HUDEP-2 (cell line): ENCODE measurements around the gene CYP2D6.
"Not testable (repeated sequence)": the region's sequence is repeated elsewhere in the genome, so short reads cannot be mapped to it uniquely, and the experiment has no call there.

Source experiments
- DNase-seq, 76 experiments: peaks; one replicate each; lab custom pipeline; 2025; ENCODE audit not compliant: unreplicated experiment in 76 of 76; lab: John Stamatoyannopoulos, UW

Gene CYP2D6

DNA sequence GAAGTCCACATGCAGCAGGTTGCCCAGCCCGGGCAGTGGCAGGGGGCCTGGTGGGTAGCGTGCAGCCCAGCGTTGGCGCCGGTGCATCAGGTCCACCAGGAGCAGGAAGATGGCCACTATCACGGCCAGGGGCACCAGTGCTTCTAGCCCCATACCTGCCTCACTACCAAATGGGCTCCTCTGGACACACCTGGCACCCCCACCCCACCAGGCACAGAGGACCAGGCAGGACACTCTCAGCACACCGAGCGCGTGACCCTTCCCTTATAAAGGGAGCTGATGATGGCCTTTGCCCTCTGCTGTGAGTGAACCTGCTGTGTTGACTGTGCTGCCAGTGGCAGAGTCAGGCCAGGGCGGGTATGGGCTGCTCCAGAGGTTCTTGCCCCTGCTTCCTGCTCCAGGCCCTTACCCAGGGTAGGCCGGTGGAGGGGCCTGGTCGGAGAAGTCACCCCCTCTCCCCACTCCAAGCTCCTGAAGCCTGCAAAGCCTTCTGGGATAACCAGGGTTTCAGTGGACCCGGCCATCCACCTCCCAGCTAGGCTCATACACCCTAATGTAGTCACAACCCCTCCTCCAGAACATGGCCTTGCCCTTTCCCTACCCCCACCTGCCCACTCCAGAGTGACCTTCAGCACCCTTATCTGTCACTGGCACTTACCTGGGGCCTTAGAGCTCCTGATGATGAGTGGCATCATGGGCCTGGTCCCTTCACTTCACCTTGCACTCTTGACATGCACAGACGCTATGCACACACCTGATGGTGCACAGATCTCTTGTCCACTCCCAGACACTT is at the start of gene CYP2D6:
TSS of gene CYP2D6 (minus strand) at position 172 of the 793 bp plus-strand sequence. CDS start at position 153, 19 bp downstream.
- DNase-seq, result not testable (repeated sequence)

DNA sequence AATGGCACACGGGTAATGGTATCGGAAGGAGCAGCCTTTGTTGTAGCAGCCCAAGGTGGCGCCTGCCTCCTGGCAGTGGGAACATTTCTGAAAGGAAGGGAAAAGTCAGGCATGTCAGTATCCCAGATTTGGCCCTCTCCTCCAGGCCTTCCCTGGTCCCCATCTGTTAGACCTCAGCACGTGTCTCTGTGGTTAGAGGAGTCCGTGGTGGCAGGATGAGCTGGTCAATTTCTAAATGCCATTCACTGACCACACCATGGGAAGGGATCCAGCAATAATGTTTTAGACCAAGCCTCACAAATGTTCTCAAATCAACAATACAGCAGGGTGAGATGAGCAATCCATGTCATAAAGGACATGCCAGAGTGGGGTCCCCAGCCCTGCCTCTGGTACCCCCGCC is 49.0 kb upstream of the CYP2D6 start:
- DNase-seq, result no peak

DNA sequence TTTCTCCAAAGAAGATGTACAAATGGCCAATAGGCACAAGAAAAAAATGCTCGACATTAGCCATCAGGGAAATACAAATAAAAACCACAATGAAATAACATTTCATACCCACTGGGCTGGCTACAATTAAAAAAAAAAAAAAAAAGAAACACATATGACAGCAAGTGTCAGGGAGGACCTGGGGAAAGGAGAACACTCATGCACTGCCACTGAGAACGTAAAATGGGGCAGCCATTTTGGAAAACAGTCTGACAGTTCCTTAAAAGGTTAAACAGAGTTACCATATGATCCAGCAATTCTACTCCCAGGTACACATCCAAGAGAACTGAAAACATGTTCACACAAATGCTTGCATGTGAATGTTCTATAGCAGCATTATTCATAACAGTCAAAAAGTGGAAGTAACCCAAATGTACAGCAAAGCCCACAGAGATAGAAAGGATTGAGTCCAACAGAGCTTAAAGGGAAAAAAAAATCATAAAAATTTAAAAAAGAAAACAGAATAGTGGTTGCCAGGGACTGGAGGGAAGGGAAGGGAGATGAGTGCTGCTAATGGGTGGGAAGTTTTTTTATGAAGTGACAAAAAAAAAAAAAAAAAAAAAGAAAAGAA is 48.4 kb upstream of the CYP2D6 start:
- no peak for DNase-seq

DNA sequence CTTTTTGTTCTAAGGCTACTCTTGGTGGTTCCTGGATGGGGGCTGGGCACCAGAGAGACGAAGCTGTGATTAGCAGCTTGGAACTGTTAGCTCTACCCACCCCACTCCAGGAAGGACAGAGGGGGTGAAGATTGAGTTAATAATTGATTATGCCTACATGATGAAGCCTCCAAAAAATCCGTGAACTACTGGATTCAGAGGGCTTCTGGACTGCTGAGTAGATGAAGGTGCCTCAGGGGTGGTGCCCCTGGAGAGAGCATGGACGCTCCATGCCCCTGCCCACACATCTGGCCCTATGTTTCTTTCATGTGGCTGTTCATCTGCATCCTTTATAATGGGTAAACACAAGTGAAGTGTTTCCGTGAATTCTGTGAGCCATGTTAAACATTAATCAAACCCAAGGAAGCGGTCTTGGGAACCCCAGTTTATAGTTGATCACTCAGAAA is 47.3 kb upstream of the CYP2D6 start:
- DNase-seq, result no peak

DNA sequence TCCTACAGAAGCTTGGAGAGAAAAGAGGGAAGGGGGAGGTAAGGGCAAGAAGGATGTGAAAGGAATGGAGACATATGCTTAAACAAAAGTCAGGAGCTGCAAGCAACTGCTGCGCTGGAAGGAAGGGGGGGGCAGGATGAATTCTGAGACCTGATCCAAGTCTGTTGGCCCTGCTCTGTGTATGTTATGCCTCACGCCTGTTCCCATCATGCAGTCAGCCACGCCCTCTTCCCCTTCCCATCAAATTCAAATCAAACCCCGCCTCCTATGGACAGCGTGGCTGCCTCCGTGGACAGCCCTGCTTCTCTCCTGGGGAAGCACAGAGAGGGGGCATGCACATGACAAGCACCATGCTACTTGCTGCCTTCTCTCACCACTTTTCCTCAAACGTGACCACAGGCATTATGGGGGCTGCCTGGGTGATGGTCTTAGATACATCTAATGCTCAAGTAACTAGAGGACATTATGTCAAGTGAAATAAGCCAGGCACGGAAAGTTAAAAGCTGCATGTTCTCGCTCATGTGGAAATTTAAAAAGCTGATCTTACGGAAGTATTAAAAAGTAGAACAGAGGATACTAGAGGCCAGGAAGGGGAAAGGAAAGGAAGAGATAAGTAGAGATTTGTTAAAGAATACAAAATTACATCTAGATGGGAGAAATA is 45.8 kb upstream of the CYP2D6 start:
- DNase-seq, result no peak

DNA sequence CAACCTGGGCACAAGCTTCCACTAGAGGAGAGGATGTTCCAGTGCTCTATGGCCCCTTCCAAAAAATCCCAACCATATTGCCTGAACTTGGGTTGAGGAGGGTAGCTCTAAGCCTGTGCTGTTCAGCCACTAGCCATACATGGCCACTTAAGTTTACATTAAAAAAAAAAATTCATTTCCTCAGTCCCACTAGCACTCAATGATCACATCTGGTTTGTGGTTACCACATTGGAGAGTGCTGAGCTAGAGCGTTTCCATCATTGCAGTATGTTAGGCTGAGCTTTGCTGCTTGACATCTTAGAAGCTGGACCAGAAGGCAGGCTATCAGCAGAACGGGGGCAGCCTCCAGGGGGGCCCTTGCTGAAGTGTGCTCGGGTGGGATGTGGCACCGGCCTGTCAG is 43.5 kb upstream of the CYP2D6 start:
- DNase-seq, result no peak

DNA sequence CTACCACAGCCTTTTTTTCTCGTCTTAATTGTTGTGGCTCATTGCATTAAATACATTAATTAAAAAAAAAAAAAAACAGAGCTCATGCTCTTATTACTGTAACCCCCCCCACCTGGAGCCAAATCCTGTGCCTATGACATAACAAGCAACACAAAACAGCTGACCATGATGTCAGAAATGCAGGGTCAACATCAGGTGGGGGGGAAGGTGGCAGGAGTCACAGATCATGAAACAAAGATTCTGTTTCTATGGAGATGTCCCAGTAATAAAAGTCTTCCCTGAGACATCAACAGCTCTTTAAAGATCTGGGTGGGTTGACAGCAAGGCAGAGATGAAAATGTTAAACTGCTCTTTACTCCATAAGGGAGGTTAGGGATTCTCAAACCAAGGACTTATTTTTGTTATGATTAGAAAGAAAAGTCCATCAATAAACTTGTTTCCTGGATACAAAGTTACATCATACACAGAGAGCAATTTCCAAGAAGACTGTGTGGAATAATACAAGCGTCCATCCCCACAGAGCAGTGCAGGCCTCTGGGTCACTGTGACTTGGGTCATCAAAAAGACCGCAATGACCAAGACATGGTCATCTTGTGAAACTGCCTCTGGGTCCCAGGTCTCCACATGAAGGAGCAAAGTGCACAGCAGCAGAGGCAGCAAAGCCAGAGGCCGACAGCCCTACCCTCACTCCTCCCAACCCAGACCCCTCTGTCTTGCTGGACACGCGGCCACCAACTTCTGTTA is 42.7 kb upstream of the CYP2D6 start:
- no peak for DNase-seq

DNA sequence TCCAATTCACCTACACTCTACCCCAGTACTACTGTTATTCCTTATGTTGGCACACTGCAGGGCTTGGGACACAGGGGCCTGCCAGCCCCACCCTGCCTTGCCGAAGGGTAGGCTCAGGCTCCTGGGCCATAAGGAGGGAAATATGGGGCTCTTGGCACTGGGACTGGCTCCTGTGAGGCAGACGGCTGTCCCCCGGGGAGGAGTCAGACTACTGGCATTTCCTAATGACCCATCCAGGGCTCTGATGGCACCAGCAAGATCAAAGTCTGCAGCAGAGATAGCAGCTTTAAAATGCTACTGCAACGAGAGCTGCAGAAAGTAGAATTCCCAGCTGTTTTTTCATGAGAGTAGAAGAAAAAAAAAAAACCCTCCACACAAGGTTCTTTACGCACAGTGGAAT is 42.2 kb upstream of the CYP2D6 start:
- no peak for DNase-seq

DNA sequence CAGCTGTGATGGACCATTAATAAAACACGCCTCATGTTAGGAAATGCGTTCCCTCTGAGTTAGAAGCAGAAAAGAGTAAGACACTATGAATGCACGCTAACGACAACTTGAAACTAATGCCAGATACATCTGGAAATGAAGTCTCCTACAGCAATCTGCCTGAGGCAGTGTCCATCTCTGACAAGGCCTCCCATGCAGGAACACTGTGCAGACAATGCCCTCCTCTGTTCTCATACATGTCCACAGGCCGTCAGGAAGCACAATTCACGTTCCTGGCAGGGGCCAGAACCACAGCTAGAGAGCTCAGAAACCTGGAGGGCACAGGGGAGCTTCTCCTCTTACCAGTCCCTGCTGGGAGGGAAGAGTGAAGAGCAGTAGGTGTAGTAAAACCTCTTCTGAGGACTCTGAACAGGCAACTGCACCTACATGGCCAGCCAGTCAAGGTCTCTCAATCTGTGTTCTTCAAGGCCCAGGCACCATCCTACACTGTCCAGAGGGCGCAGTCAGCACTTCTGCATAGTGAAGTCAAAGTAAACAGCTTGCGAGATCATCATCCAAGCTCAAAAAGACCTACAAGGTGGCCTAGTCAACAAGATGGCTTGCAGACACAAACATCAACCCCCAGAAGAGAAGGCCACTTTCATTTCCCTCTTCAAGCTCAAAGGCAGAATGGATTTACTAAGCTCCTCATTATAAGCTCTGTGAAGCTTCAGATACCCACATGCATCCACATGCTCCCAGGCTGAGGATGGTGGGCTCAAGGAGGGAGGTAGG is 41.5 kb upstream of the CYP2D6 start:
- DNase-seq, result no peak

DNA sequence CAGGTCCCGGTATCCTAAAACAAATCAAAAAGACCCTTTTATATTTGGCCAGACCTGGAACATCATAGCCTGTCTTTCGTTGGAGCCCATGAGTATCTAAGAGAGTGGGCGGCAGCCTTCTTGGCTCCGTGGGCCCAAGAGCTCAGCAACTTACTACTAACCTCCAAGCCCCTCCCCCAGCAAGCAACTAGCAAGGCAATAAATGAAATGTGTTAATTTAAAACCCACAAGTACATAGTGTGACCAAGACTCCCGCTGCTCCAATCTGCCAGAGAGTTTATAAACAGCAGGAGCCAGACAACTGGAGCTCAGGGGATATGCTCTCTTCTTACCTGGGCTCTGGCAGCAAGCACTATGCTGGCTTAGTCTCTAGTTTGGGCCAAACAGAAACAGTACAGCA is 40.8 kb upstream of the CYP2D6 start:
- DNase-seq, result no peak

DNA sequence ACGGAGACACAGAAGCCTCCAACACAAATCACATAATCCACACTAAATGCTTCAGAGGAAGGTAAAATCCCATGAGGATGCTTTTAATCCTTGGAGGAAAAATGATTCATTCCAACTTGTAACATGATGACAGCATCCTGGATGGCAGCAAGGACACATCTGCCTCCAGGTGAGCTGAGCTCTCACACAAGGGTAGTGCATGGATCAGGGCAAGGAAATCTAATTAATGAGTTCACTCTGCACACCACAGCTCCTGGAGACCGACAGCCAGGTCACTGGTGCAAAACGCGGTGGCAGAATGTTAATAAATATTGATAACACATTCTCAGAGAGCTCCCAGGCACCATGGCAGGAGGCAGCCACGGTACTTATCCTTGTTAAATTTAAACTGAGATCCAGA is 40.3 kb upstream of the CYP2D6 start:
- DNase-seq, result no peak

DNA sequence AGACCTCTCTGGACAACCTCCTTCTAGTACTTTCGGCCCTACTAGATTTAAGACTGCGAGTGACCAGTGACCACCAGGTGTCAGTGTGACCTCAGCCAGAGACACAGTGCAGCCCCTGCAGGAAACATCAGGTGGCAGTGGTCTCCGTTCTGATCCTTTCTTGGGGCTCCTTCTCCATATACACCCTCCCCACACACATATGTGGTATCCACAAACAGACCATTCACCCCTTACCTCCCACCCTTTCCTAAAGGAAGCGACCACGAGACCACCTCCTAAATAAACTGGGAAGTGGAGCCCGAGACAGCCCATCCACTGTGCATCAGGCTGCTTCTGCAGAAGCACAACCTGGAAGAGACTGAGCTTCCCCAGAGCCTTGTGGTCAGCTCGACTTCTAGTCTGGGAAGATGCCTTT is 38.5 kb upstream of the CYP2D6 start:
- DNase-seq, result peak in 61 of 76 experiments; percentile 7 to 75 (median 41)

DNA sequence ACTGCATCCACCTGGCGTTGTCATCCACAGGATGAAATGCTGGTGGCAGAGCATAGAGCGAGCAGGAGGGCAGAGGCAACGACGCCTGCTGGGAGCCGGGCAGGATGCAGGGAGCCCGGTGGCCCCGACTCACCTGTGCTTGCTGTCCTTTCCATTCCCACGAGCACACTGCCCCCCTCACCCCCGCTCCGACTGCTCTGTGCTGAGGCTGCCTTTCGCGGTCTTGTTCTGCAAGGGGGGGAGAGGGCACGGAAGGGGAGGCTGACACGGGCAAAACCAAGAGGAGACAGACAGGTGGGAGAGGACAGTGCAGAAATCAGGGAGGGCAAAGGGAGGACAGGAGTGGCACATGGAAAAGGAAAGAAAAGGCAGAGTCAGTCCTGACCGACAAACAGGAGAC is 37.9 kb upstream of the CYP2D6 start:
- DNase-seq, result no peak

DNA sequence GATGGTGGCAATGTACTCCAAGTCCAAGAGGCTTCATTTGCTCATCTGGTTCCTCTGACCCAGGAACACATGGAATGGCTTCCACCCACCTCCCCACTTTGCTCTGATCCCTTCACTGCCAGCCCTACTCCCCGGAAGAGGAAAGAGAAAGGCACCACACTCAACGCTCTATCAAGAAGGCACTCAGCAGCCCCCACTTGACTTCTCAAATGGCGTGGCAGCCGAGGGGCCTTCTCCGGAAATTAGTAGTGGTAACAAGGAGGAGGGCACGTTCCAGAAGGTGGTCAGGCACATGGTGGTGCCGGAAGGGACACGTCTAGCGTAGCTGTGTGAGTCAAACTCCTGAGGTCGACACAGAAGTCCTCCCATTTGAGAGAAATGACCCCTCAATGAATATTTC is 36.5 kb upstream of the CYP2D6 start:
- no peak for DNase-seq

DNA sequence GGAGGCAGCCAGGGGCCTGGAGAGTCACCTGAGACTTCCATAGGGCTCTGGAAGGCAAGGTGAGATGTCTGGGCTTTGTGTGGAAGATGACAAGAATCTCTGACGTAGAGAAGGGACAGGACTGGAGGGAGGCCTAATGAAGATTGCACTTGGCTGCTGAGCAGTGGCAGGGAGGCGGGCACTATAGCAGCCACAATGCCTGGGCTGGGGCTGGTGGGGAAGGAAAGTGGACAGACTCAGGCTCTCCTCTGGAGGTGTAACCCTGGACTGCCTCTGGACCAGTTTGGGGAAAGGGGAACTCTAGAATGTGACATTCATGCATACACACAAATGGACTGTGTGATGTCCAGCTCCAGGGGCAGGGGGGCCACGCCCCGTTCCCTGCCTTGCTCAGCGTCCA is 34.3 kb upstream of the CYP2D6 start:
- no peak for DNase-seq

DNA sequence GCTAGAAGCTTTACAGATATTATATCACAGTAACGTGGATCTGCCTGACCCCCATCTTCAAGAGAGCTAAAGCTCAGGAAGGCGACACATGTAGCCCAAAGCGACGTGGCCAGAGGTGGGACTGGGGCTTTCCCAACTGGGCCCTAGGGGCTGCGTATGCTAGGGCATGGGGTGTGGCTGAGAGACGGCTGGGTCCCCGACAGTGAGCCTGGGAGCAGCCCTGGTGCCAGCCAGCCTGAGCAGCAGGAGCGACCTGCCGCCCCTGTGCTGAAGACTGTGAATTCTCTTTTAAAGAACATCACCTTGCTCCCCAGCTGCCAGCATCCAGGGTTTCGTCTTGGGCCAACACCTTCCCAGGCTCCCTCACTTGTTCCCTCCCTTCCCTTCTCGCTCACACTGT is 32.9 kb upstream of the CYP2D6 start:
- DNase-seq, result no peak

DNA sequence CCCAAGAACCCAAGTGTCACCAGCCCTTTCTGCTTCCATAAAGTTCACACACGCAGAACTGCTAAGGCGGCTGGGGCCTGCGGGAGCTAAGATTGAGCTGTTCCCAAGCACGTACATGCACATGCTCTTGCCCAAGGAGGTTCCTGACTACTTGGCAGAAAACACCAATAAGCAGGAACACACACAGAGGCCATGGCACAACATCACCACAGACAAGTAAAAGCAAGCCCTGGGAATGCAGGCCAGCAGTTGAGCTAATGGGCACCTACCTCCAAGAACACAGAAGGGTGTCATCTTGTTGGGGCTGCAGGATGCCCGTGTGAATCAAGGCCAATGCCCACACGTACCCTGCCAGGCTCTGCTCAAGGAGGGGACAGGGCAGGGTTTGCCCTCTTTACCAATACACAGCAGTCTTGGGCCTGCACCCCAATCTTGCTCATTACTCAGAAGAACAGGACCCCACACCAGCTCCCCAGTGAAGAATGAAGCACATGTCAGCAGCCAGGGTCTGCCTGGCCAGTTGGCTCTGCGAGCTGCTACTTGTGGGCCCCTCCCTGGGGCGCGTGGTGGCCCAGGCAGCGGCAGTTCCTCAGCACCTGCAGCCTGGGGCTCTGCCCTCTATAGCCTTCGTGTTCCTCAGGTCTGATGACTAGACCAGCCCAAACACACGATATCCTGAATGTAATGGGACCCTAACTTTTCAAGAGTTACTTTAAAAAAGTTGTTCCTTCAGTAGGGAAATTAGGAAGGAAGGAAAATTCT is 32.3 kb upstream of the CYP2D6 start:
- DNase-seq, result no peak

DNA sequence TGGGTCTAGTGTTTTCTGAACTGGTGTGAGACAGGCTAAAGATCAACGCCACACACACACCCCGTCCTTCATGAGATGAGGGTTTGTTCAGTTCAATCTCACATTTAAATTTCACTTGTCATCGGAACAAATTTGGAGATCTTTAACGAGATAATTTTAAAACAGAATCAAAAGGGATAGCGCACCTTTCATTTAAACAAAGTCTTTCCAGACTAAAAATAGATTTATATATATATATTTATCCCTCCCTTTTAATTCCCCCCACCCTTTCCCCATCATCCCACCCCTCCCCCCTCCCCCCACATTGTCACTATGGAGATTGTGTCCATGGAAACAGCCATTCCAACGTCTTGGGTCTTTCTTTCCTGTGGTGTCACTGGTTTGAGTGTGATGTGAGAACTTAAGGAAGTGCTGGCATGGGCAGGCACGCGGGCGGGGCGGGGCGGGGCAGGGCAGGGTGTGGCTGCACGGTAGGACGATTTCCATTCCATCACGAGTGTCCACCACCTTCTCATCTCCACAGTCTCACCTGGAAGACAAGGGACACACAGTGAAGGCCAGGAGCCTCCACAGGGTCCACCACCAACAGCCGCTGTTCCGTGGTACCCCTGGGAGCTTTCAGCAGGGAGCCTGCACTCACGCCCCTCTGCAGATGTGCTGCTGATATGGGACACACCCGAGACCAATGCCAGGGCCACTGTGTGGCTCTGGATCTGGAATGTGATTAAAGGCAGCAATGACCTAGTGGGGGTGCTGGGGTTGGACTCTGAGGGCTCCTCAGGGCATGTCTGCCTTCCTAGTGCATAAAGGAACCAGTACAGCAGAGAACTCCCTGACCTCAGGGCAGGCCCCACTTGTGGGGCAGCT is 30.5 kb upstream of the CYP2D6 start:
- peak in 17 of 76 experiments; percentile 8 to 58 (median 20) for DNase-seq

DNA sequence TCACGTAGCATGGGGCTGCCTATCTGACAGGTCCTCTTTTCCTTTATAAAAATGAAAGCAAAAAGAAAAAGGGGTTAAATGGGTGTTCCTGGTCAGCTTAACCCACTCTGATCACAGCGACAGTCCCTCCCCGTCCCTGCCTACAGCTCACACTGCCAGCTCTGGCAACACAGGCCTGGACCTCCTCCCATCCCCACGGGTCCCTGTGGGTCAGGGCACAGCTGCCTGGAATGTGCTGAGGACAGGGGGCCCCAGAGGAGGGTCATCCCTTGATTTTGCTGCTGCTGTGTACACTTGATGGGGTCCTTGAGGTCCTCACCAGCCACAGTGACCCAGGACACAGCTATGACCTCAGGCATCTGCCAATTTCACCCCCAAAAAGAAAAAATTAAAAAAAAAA is 29.6 kb upstream of the CYP2D6 start:
- DNase-seq, result no peak
